ENCODE results near the gene SCNN1B. TPM values are rescaled to one million over a fixed set of nuclear protein-coding genes. Genes with fewer than 3 reads are reported as not detected.

The SCNN1B gene, protein sequence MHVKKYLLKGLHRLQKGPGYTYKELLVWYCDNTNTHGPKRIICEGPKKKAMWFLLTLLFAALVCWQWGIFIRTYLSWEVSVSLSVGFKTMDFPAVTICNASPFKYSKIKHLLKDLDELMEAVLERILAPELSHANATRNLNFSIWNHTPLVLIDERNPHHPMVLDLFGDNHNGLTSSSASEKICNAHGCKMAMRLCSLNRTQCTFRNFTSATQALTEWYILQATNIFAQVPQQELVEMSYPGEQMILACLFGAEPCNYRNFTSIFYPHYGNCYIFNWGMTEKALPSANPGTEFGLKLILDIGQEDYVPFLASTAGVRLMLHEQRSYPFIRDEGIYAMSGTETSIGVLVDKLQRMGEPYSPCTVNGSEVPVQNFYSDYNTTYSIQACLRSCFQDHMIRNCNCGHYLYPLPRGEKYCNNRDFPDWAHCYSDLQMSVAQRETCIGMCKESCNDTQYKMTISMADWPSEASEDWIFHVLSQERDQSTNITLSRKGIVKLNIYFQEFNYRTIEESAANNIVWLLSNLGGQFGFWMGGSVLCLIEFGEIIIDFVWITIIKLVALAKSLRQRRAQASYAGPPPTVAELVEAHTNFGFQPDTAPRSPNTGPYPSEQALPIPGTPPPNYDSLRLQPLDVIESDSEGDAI
- 0.05 TPM in 1 of 2 replicates, not detected in the other for total RNA-seq

DNA sequence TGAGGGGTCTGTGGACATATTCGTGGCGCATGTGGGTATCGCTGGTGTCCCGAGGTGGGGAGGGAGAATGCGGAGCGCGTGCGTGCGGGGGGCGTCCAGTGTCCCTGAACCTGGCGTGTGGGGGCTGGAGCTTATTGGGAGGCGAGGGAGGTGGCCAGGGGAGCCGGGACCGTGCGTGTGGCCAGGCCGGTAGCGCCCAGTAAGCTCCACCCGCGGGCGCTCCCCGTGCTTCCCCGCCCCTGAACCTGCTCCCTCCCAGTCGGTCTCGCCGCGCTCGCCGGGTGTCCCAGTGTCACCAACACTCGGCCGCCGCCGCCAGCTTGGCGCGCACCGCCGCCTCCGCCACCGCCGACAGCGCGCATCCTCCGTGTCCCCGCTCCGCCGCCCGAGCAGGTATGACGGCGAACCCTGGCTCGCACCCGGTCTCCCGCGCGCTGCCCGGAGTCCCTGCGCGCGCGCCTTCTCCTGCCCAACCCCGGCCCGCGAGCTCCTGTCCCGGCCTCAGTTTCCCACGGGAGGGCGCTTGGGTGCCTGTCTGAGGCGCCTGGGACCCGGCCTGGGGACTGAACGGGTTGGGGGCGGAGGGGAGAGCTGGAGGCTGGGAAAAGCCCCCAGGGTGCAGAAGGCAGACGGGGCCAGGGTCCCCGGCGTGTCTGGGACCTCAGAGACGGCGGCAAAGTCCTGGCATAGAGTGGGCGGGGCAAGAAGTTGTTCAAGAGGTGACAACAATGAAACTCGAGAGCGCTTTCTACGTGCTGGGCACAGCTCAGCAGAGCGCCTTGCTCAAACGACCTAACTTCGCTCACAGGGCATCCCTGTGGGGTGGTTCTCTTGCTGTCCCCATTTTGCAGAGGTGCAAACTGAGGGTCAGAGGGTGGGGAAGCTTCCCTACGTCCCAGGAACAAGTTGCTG lies at the start of gene SCNN1B:
SCNN1B (plus strand) TSS at position 258 of the 912 bp plus-strand sequence. CDS start 46,298 bp downstream, outside the sequence.

Other genes starting within 250 kb of the SCNN1B start
- gene USP31, start 152.8 kb upstream of the SCNN1B start, total RNA-seq: 3.9 and 5.6 TPM in 2 replicates
- gene SCNN1G, start 119.6 kb upstream of the SCNN1B start, total RNA-seq: not detected in 2 replicates
- 9.6 and 12.2 TPM in 2 replicates for gene COG7, start 150.9 kb downstream of the SCNN1B start, total RNA-seq
- gene GGA2, start 208.2 kb downstream of the SCNN1B start, total RNA-seq: 19.1 and 21.3 TPM in 2 replicates